Chondrocyte (in vitro differentiated cells): Measurements from ENCODE around the gene FUT1. TPM values are rescaled to one million over a fixed set of nuclear protein-coding genes. Genes with fewer than 3 reads are reported as not detected.

ENCODE experiments used
- DNase-seq: peaks from one replicate; pipeline ENCODE4 v3.0.0; 2021; ENCODE audit warnings: mixed read lengths, low spot score
- H3K27ac Mint-ChIP-seq: one replicate; pipeline ENCODE4 v1.8.0; 2021; ENCODE audit warnings: mild to moderate bottlenecking, moderate library complexity, mixed read lengths; ENCODE audit not compliant: unreplicated experiment
- H3K27me3 Mint-ChIP-seq: 2 replicates; pipeline ENCODE4 v1.8.0; 2021; ENCODE audit warnings: low read depth, mixed read lengths
- H3K36me3 Mint-ChIP-seq: 2 replicates; pipeline ENCODE4 v1.8.0; 2021; ENCODE audit warnings: low read depth, mixed read lengths
- H3K4me1 Mint-ChIP-seq: 2 replicates; pipeline ENCODE4 v1.8.0; 2021; ENCODE audit warnings: low read depth, mild to moderate bottlenecking, mixed read lengths
- H3K4me3 Mint-ChIP-seq: one replicate; pipeline ENCODE4 v1.8.0; 2021; ENCODE audit warnings: mild to moderate bottlenecking, moderate library complexity, mixed read lengths; ENCODE audit not compliant: unreplicated experiment
- H3K9me3 Mint-ChIP-seq: 2 replicates; pipeline ENCODE4 v1.8.0; 2021; ENCODE audit warnings: low read depth, mixed read lengths
- CTCF ChIP-seq: fragments of 200-600 bp; sonication (generic); IDR thresholded peaks from 2 replicates; pipeline ENCODE4 v1.5.0; 2021; ENCODE audit warnings: antibody characterized with exemption, mild to moderate bottlenecking, moderate library complexity
- total RNA-seq: library from RNA; stranded (reverse); gene quantifications from 3 replicates; pipeline ENCODE4 v1.2.1, GENCODE V29; 2021

FUT1 gene
- total RNA-seq, 1 donor from 2014 or later, result 0.52 TPM

- Mint-ChIP-seq H3K4me1 (no peaks in the 10 kb centered on the region), H3K27ac (no peak overlapping the region), H3K27me3 (peaks cover 26% of the 10 kb centered on the region), H3K4me3 (no peak overlapping the region), H3K9me3 (no peaks in the 10 kb centered on the region), H3K36me3 (no peaks in the 10 kb centered on the region)
- TF ChIP-seq CTCF, result no peak
- no peak for DNase-seq
These were observed 8.2 kb upstream of the FUT1 start for GRCh38 chr19:48760504-48761205.

GRCh38 chr19:48757741-48758144 is 5.3 kb upstream of the FUT1 start:
- no peak for TF ChIP-seq CTCF
- Mint-ChIP-seq H3K4me1 (peaks cover 4% of the 10 kb centered on the region), H3K27me3 (peaks cover 22% of the 10 kb centered on the region), H3K27ac (no peak overlapping the region), H3K9me3 (no peaks in the 10 kb centered on the region), H3K4me3 (no peak overlapping the region), H3K36me3 (no peaks in the 10 kb centered on the region)
- DNase-seq, result no peak

GRCh38 chr19:48757089-48757675 is 4.7 kb upstream of the FUT1 start:
- Mint-ChIP-seq H3K27me3 (peaks cover 17% of the 10 kb centered on the region), H3K27ac (no peak overlapping the region), H3K4me3 (no peak overlapping the region), H3K36me3 (no peaks in the 10 kb centered on the region), H3K9me3 (no peaks in the 10 kb centered on the region), H3K4me1 (peaks cover 6% of the 10 kb centered on the region)
- no peak for TF ChIP-seq CTCF
- no peak for DNase-seq

- no peak for TF ChIP-seq CTCF
- Mint-ChIP-seq H3K36me3 (no peaks in the 10 kb centered on the region), H3K4me3 (no peak overlapping the region), H3K27me3 (peaks cover 16% of the 10 kb centered on the region), H3K4me1 (peaks cover 8% of the 10 kb centered on the region), H3K9me3 (no peaks in the 10 kb centered on the region), H3K27ac (no peak overlapping the region)
- no peak for DNase-seq
These were observed 4.2 kb upstream of the FUT1 start for GRCh38 chr19:48756686-48757085.

- Mint-ChIP-seq H3K36me3 (no peaks in the 10 kb centered on the region), H3K27me3 (peaks cover 13% of the 10 kb centered on the region), H3K9me3 (no peaks in the 10 kb centered on the region), H3K27ac (no peak overlapping the region), H3K4me3 (no peak overlapping the region), H3K4me1 (peaks cover 10% of the 10 kb centered on the region)
- no peak for DNase-seq
- TF ChIP-seq CTCF, result no peak
These were observed 3.8 kb upstream of the FUT1 start for GRCh38 chr19:48756212-48756611.
